ENCODE measurements around the gene WDR88.
"Not testable (repeated sequence)": the region's sequence is repeated elsewhere in the genome, so short reads cannot be mapped to it uniquely, and the experiment has no call there.

WDR88 gene

DNA sequence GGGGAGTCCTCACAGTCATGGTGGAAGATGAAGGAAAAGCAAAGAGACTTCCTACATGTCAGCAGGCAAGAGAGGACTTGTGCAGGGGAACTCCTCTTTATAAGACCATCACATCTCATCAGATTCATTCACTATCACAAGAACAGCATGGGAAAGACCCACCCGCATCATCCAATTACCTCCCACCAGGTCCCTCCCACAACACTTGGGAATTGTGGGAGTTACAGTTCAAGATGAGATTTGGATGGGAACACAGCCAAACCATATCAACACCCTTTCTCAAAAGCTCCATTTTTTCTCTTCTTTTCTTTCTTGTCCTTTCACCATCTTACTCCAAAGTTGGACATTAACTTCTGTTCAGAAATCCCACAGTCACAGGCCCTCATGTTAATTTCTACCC lies 57.5 kb downstream of the WDR88 start:
- H3K36me3 ChIP-seq (replicated peaks): no peaks in the 10 kb centered on the region
- in situ Hi-C loops (cut with HindIII; ENCODE audit: low pct_ligation_motif_present, low sequenced_read_pairs): no loop called here
- TF ChIP-seq, protein P1, sequence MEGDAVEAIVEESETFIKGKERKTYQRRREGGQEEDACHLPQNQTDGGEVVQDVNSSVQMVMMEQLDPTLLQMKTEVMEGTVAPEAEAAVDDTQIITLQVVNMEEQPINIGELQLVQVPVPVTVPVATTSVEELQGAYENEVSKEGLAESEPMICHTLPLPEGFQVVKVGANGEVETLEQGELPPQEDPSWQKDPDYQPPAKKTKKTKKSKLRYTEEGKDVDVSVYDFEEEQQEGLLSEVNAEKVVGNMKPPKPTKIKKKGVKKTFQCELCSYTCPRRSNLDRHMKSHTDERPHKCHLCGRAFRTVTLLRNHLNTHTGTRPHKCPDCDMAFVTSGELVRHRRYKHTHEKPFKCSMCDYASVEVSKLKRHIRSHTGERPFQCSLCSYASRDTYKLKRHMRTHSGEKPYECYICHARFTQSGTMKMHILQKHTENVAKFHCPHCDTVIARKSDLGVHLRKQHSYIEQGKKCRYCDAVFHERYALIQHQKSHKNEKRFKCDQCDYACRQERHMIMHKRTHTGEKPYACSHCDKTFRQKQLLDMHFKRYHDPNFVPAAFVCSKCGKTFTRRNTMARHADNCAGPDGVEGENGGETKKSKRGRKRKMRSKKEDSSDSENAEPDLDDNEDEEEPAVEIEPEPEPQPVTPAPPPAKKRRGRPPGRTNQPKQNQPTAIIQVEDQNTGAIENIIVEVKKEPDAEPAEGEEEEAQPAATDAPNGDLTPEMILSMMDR (IDR thresholded peaks at IDR 0.05; ENCODE audit: low read depth, low read length, missing control alignments): no peak

DNA sequence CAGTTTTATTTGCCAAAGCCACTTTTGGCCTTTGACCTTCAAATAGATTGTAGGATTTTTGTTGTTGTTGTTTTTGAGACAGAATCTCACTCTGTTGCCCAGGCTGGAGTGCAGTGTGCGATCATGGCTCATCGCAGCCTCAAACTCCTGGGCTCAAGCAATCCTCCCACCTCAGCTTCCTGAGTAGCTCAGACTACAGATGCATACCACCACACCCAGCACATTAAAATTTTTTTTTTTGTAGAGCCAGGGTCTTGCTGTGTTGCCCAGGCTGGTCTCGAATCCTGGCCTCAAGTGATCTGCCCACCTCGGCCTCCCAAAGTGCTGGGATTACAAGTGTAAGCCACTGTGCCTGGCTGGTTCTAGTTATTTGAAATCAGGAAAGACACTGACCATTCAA lies 59.2 kb downstream of the WDR88 start:
- H3K4me3 ChIP-seq (ENCODE audit: low read depth, low read length); H3K36me3 ChIP-seq (replicated peaks); H3K27me3 ChIP-seq (replicated peaks); H3K27ac ChIP-seq; DNase-seq; in situ Hi-C loops (cut with HindIII; ENCODE audit: low pct_ligation_motif_present, low sequenced_read_pairs): not testable (repeated sequence)

More for the DNA sequence above, 57.5 kb downstream of the WDR88 start:
- H3K27me3 ChIP-seq (replicated peaks): no peaks in the 10 kb centered on the region
- H3K4me3 ChIP-seq (ENCODE audit: low read depth, low read length): no peak overlapping the region
- no peak for DNase-seq
- no peak overlapping the region for H3K27ac ChIP-seq

DNA sequence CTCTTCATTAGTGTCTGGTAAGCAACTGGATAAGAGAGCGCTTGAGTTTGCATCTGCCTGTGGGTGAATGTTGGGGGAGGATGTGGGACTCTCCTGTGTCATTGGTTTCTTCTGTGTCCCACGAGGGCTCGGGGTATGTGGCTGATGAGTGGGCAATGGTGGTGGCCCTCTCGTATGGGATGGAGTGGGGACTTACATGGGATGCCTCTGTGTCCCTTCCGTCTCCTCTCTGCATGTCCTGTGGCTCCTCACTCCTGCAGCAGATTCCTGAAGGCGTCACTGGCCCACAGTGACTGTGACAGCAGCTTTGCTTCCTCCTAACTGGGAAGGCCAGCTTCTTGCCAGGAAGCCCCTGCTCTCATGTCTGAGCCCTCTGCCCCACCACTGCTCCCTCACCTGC lies 59.6 kb downstream of the WDR88 start:
- in situ Hi-C loops (cut with HindIII; ENCODE audit: low pct_ligation_motif_present, low sequenced_read_pairs): no loop called here
- TF ChIP-seq, protein P1 (IDR thresholded peaks at IDR 0.05; ENCODE audit: low read depth, low read length, missing control alignments): no peak
- Histone ChIP-seq H3K4me3 (ENCODE audit: low read depth, low read length) (no peak overlapping the region), H3K27ac (no peak overlapping the region), H3K36me3 (replicated peaks) (no peaks in the 10 kb centered on the region), H3K27me3 (replicated peaks) (no peaks in the 10 kb centered on the region)
- DNase-seq: no peak

DNA sequence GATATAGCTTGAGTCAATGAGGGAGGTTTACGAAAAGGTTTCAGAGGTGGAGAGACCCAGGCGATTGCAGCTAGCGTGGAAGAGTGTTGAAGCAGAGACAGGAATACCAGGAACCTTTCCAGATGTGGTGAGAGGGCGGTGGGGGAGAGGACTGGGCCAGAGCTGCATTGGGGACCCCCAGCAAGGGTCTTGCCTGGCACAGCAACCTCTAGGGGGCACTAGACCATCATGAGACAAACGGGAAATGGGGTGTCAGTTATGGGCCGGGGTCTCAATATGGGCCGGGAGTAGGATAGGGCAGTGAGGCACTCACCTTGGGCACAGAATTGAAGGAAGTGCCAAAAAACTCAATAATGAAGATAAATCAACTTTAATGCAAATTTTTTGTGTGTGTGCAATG lies 60.1 kb downstream of the WDR88 start:
- H3K27me3 ChIP-seq (replicated peaks): no peaks in the 10 kb centered on the region
- H3K4me3 ChIP-seq (ENCODE audit: low read depth, low read length): no peak overlapping the region
- H3K36me3 ChIP-seq (replicated peaks): no peaks in the 10 kb centered on the region
- TF ChIP-seq, protein P1 (IDR thresholded peaks at IDR 0.05; ENCODE audit: low read depth, low read length, missing control alignments): peak; percentile 58
- DNase-seq: no peak
- H3K27ac ChIP-seq: no peak overlapping the region
- in situ Hi-C loops (cut with HindIII; ENCODE audit: low pct_ligation_motif_present, low sequenced_read_pairs): no loop called here

DNA sequence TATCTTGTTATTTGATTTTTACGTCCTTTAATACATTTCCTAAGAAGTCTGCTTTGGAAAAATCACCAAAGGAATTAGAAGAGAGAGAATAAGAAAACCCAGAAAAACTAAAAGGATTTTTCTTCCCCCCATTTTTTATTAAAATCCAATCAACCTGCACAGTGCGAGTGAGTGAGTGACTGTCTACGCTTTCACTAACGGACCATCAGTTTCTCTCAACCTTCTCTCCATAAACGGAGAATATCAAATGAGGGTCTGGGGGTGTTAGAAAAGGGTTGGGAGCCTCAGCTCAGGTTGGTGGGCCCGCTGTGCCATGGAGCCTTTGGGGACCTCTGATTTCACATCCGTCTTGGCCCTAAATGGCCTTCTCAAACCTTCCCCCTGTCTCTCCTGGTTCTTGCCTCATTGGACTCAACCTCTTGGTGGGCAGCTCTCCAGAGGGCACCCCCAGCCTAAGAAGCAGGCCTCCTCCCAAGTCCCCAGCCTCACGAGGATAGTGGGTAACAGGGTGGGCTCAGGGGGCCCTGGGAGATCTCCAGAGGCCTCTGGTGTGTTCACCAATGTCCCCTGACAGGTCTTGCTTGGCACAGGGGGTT lies 61.5 kb downstream of the WDR88 start:
- in situ Hi-C loops (cut with HindIII; ENCODE audit: low pct_ligation_motif_present, low sequenced_read_pairs): no loop called here
- TF ChIP-seq, protein P1 (IDR thresholded peaks at IDR 0.05; ENCODE audit: low read depth, low read length, missing control alignments): no peak
- no peaks in the 10 kb centered on the region for H3K27me3 ChIP-seq (replicated peaks)
- DNase-seq: no peak
- H3K36me3 ChIP-seq (replicated peaks): no peaks in the 10 kb centered on the region
- no peak overlapping the region for H3K4me3 ChIP-seq (ENCODE audit: low read depth, low read length)
- no peak overlapping the region for H3K27ac ChIP-seq

DNA sequence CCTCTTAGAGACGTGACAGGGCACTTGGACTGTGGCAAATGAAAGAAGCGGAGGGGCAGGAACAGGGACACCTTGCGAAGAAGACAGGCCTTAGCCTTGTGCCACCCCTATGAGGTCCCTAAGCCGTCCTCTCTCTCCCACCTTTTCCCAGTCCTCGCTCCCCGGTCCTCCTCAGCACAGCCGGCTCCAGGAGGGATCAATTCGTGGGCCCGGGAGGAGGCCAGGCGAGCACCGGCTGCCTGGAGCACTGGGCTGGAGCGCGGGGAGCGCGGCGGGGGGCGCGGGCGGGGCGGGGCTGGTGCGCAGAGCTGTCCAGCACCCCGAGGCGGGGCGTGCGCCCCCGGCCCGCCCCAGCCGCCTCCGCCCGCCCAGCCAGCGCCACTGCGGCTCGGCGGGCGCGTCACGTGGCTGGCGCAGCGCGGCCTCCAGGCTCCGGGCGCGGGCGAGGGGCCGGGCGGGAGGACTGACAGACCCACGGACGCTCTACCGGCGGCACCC lies 62.0 kb downstream of the WDR88 start, which contains the start of gene LRP3:
TSS of gene LRP3 (plus strand) at position 466 of the 498 bp plus-strand sequence. CDS start 456 bp downstream, outside the sequence.
- Histone ChIP-seq H3K4me3 (ENCODE audit: low read depth, low read length) (peak within 1 kb of the TSS; percentile 58), H3K27me3 (replicated peaks) (no peaks in the 10 kb centered on the region), H3K36me3 (replicated peaks) (no peaks in the 10 kb centered on the region), H3K27ac (no peak within 1 kb of the TSS)
- in situ Hi-C loops (cut with HindIII; ENCODE audit: low pct_ligation_motif_present, low sequenced_read_pairs): no loop called here
- no peak for DNase-seq
- TF ChIP-seq, protein P1 (IDR thresholded peaks at IDR 0.05; ENCODE audit: low read depth, low read length, missing control alignments): no peak
